Astrocyte (in vitro differentiated cells and primary cell): ENCODE data around the gene CTNNAL1. TPM values are rescaled to one million over a fixed set of nuclear protein-coding genes. Genes with fewer than 3 reads are reported as not detected.

Experiments
- DNase-seq: peaks from one replicate; pipeline ENCODE4 v3.0.0-alpha.2; 2010; ENCODE audit warnings: low read depth
- FAIRE-seq: peaks from 2 replicates; lab custom pipeline; 2011; peaks lifted over from hg19 to GRCh38; lab: Jason Lieb, UNC
- H2AFZ ChIP-seq: 2 replicates; pipeline ENCODE4 v1.6.0; 2012; ENCODE audit warnings: low read depth, low read length, inconsistent platforms
- H3K27ac ChIP-seq: 2 replicates; pipeline ENCODE4 v1.5.1; 2011; ENCODE audit warnings: low read depth, low read length, inconsistent platforms
- H3K27me3 ChIP-seq: 2 replicates; pipeline ENCODE4 v1.6.0; 2011; ENCODE audit warnings: low read length, inconsistent platforms; ENCODE audit not compliant: insufficient read depth
- H3K36me3 ChIP-seq: 2 replicates; pipeline ENCODE4 v1.5.1; 2011; ENCODE audit warnings: low read length, inconsistent platforms; ENCODE audit not compliant: insufficient read depth
- H3K4me1 ChIP-seq: 2 replicates; pipeline ENCODE4 v1.5.1; 2011; ENCODE audit warnings: low read length, inconsistent platforms; ENCODE audit not compliant: insufficient read depth
- H3K4me2 ChIP-seq: 2 replicates; pipeline ENCODE4 v1.6.0; 2012; ENCODE audit warnings: low read length, inconsistent platforms
- H3K4me3 ChIP-seq: 2 replicates; pipeline ENCODE4 v1.5.1; 2011; ENCODE audit warnings: low read depth, mild to moderate bottlenecking, low read length, inconsistent platforms; ENCODE audit not compliant: insufficient read depth
- H3K79me2 ChIP-seq: 2 replicates; pipeline ENCODE4 v1.6.0; 2012; ENCODE audit warnings: mild to moderate bottlenecking, low read length, inconsistent platforms; ENCODE audit not compliant: insufficient read depth
- H3K9ac ChIP-seq: 2 replicates; pipeline ENCODE4 v1.6.0; 2012; ENCODE audit warnings: mild to moderate bottlenecking, low read length, inconsistent platforms
- H3K9me3 ChIP-seq: 2 replicates; pipeline ENCODE4 v1.5.1; 2012; ENCODE audit warnings: low read depth, mild to moderate bottlenecking, low read length, inconsistent platforms; ENCODE audit not compliant: insufficient read depth
- H4K20me1 ChIP-seq: 2 replicates; pipeline ENCODE4 v1.6.0; 2012; ENCODE audit warnings: low read length, inconsistent platforms; ENCODE audit not compliant: insufficient read depth
- H3K27ac Mint-ChIP-seq: one replicate; pipeline ENCODE4 v1.8.0; 2021; ENCODE audit warnings: mild to moderate bottlenecking, mixed read lengths; ENCODE audit not compliant: unreplicated experiment
- H3K27me3 Mint-ChIP-seq: one replicate; pipeline ENCODE4 v1.8.0; 2021; ENCODE audit warnings: low read depth, mixed read lengths; ENCODE audit not compliant: unreplicated experiment
- H3K36me3 Mint-ChIP-seq: one replicate; pipeline ENCODE4 v1.8.0; 2021; ENCODE audit warnings: low read depth, mixed read lengths; ENCODE audit not compliant: unreplicated experiment
- H3K4me1 Mint-ChIP-seq: one replicate; pipeline ENCODE4 v1.8.0; 2021; ENCODE audit warnings: low read depth, mixed read lengths; ENCODE audit not compliant: unreplicated experiment
- H3K4me3 Mint-ChIP-seq: one replicate; pipeline ENCODE4 v1.8.0; 2021; ENCODE audit warnings: mild to moderate bottlenecking, moderate library complexity, mixed read lengths; ENCODE audit not compliant: unreplicated experiment
- H3K9me3 Mint-ChIP-seq: one replicate; pipeline ENCODE4 v1.8.0; 2021; ENCODE audit warnings: mild to moderate bottlenecking, mixed read lengths; ENCODE audit not compliant: unreplicated experiment
- CTCF ChIP-seq: IDR thresholded peaks from 2 replicates; pipeline ENCODE4 v1.5.1; 2011; ENCODE audit warnings: low read depth, mild to moderate bottlenecking, inconsistent platforms, low read length, moderate library complexity; ENCODE audit not compliant: insufficient read depth
- EZH2 ChIP-seq: IDR thresholded peaks from 2 replicates; pipeline ENCODE4 v1.6.1; 2012; ENCODE audit warnings: mild to moderate bottlenecking, low read length, inconsistent platforms; ENCODE audit not compliant: insufficient read depth
- total RNA-seq: library from RNA; stranded (reverse); gene quantifications from 2 replicates; pipeline ENCODE4 v1.2.1, GENCODE V29; 2021

Gene CTNNAL1
- total RNA-seq, 1 donor from 2014 or later: 35.1 TPM

GRCh38 chr9:109011231-109011671 lies 2.0 kb downstream of the CTNNAL1 start:
- no peaks in the 10 kb centered on the region for H3K9me3 Mint-ChIP-seq
- Histone ChIP-seq H2AFZ (no peak overlapping the region), H3K27me3 (no peaks in the 10 kb centered on the region), H3K4me1 (peaks cover 28% of the 10 kb centered on the region), H3K4me2 (peak overlapping the region; percentile 96), H4K20me1 (peaks cover 44% of the 10 kb centered on the region), H3K9ac (peak overlapping the region; percentile 94), H3K4me3 (peak overlapping the region; percentile 81), H3K9me3 (no peaks in the 10 kb centered on the region), H3K36me3 (no peaks in the 10 kb centered on the region), H3K79me2 (peaks cover 57% of the 10 kb centered on the region), H3K27ac (peak overlapping the region; percentile 92)
- no peaks in the 10 kb centered on the region for H3K27me3 Mint-ChIP-seq
- H3K4me1 Mint-ChIP-seq: peaks cover 29% of the 10 kb centered on the region
- peak; percentile 5 for DNase-seq
- no peak for TF ChIP-seq CTCF
- no peak for TF ChIP-seq EZH2
- H3K4me3 Mint-ChIP-seq: peak overlapping the region; percentile 91
- peaks cover 1% of the 10 kb centered on the region for H3K36me3 Mint-ChIP-seq
- H3K27ac Mint-ChIP-seq: peak overlapping the region; percentile 89
- no peak for FAIRE-seq

- H3K9me3 Mint-ChIP-seq: no peaks in the 10 kb centered on the region
- Histone ChIP-seq H3K79me2 (peaks cover 61% of the 10 kb centered on the region), H3K4me3 (peak overlapping the region; percentile 81), H3K27ac (peak overlapping the region; percentile 92), H3K4me2 (peak overlapping the region; percentile 96), H3K36me3 (no peaks in the 10 kb centered on the region), H3K4me1 (peaks cover 28% of the 10 kb centered on the region), H3K27me3 (no peaks in the 10 kb centered on the region), H2AFZ (no peak overlapping the region), H4K20me1 (peaks cover 44% of the 10 kb centered on the region), H3K9ac (peak overlapping the region; percentile 94), H3K9me3 (no peaks in the 10 kb centered on the region)
- H3K27ac Mint-ChIP-seq: peak overlapping the region; percentile 89
- H3K27me3 Mint-ChIP-seq: no peaks in the 10 kb centered on the region
- FAIRE-seq (peak; percentile 58), DNase-seq (peak; percentile 76)
- TF ChIP-seq CTCF (no peak), EZH2 (no peak)
- peak overlapping the region; percentile 69 for H3K4me3 Mint-ChIP-seq
- H3K4me1 Mint-ChIP-seq: peaks cover 29% of the 10 kb centered on the region
- no peaks in the 10 kb centered on the region for H3K36me3 Mint-ChIP-seq
Observed at GRCh38 chr9:109010746-109011145, 2.6 kb downstream of the CTNNAL1 start.

GRCh38 chr9:109005678-109006077 lies 7.6 kb downstream of the CTNNAL1 start:
- TF ChIP-seq CTCF: no peak
- no peak for TF ChIP-seq EZH2
- H3K36me3 ChIP-seq: no peaks in the 10 kb centered on the region
- no peaks in the 10 kb centered on the region for H3K27me3 Mint-ChIP-seq
- peaks cover 11% of the 10 kb centered on the region for H3K36me3 Mint-ChIP-seq
- no peak for FAIRE-seq
- H3K4me1 ChIP-seq: peaks cover 9% of the 10 kb centered on the region
- peaks cover 12% of the 10 kb centered on the region for H3K4me1 Mint-ChIP-seq
- H2AFZ ChIP-seq: no peak overlapping the region
- no peaks in the 10 kb centered on the region for H3K27me3 ChIP-seq
- H3K79me2 ChIP-seq: peaks cover 88% of the 10 kb centered on the region
- H3K27ac ChIP-seq: no peak overlapping the region
- no peak overlapping the region for H3K27ac Mint-ChIP-seq
- H3K9me3 ChIP-seq: peaks cover 5% of the 10 kb centered on the region
- H3K9me3 Mint-ChIP-seq: peaks cover 9% of the 10 kb centered on the region
- no peak overlapping the region for H3K4me3 ChIP-seq
- H3K4me3 Mint-ChIP-seq: no peak overlapping the region
- H4K20me1 ChIP-seq: peaks cover 43% of the 10 kb centered on the region
- H3K4me2 ChIP-seq: no peak overlapping the region
- no peak overlapping the region for H3K9ac ChIP-seq
- DNase-seq: no peak
